Tibial nerve (tissue), 4 donors: ENCODE results near the gene RASSF4. TPM values are rescaled to one million over a fixed set of nuclear protein-coding genes. Genes with fewer than 3 reads are reported as not detected.

ENCODE experiments used
- DNase-seq, 2 donors: peaks; one replicate each; pipeline ENCODE4 v3.0.0-alpha.2; 2019; ENCODE audit warnings: low spot score in 2 of 2
- H3K27ac ChIP-seq, 4 donors: fragments of 200-600 bp; sonication (generic) in 3 of 4; one replicate each; pipeline ENCODE4 v1.5.1; 2017 to 2019; ENCODE audit warnings: mild to moderate bottlenecking in 1 of 4
- H3K27me3 ChIP-seq, 2 donors: fragments of 200-600 bp; sonication (generic) in 1 of 2; one replicate each; pipeline versions ENCODE4 v1.5.1 to v1.6.0; 2017 to 2019
- H3K36me3 ChIP-seq, 3 donors: fragments of 200-600 bp; sonication (generic); one replicate each; pipeline ENCODE4 v1.5.1; 2018 to 2019
- H3K4me1 ChIP-seq, 4 donors: fragments of 200-600 bp; sonication (generic) in 3 of 4; one replicate each; pipeline ENCODE4 v1.5.1; 2017 to 2019
- H3K4me3 ChIP-seq, 4 donors: fragments of 200-600 bp; sonication (generic) in 3 of 4; one replicate each; pipeline ENCODE4 v1.5.1; 2017 to 2019; ENCODE audit warnings: mild to moderate bottlenecking in 1 of 4, moderate library complexity in 1 of 4
- H3K9me3 ChIP-seq, 4 donors: fragments of 200-600 bp; sonication (generic) in 3 of 4; one replicate each; pipeline ENCODE4 v1.5.1; 2017 to 2019
- EP300 ChIP-seq, 2 donors: sonication (generic); formaldehyde crosslinking; IDR thresholded peaks; one replicate each; pipeline ENCODE4 v1.6.1; 2017; ENCODE audit warnings: antibody characterized with exemption in 2 of 2, mild to moderate bottlenecking in 1 of 2
- POLR2A ChIP-seq, 2 donors: fragments of 450-650 bp; IDR thresholded peaks; one replicate each; pipeline ENCODE4 v1.6.1; 2017; ENCODE audit warnings: antibody characterized with exemption in 2 of 2, mild to moderate bottlenecking in 2 of 2, moderate library complexity in 2 of 2
- WGBS, 2 donors: methylation state at CpG; one replicate each; pipeline ENCODE4 v1.1.5; 2018; 5-methylcytosine and 5-hydroxymethylcytosine counted together
- total RNA-seq, 4 donors: library from RNA; depleted of rRNA; stranded (reverse); fragments of >200 nt; gene quantifications; one replicate each; pipeline ENCODE4 v1.1.0, GENCODE V29; 2016
- TF ChIP-seq, protein P1 (sequence below), 5 experiments: fragments of 200-600 bp in 3 of 5; fragments of 450-650 bp in 2 of 5; sonication (generic) in 3 of 5; IDR thresholded peaks; one replicate each; pipeline ENCODE4 v1.5.1; 2016 to 2019; ENCODE audit warnings: antibody characterized with exemption in 5 of 5, mild to moderate bottlenecking in 3 of 5, moderate library complexity in 2 of 5

The RASSF4 gene
- total RNA-seq, 4 donors from 2014 or later, result 153 to 275 (median 185) TPM

DNA sequence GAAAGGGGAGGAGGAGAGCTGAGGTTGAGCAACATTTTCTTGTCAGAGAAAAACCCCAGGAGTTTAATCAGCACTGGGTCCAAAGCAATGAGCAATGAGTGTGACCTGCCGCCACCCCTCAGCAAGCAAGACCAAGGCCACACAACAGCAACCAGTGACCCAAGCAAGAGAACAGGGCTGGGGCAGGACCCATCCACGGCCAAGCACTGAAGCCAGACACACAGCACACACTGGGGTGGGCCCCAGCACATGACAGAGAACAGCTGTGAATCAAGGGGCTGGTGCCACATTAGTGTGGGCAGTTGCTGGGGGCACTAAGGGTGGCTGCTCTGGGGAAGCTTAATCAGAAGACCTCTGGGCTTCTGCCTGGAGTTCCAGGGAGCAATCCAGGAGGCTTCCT is 32.2 kb upstream of the RASSF4 start:
- peak; percentile 61 to 63 for DNase-seq
- H3K4me3 ChIP-seq, result no peak overlapping the region
- H3K27me3 ChIP-seq, result no peaks in the 10 kb centered on the region
- H3K27ac ChIP-seq, result peak overlapping the region in 1 of 4 donors; percentile 9
- peaks cover 0 to 11% (median under 1%) of the 10 kb centered on the region in 4 donors for H3K4me1 ChIP-seq
- H3K36me3 ChIP-seq, result peaks cover 0 to under 1% (median 0%) of the 10 kb centered on the region in 3 donors
- 44 to 54% methylated on average over 2 of the region's 2 CpGs for WGBS, 2 donors
- TF ChIP-seq EP300 (IDR thresholded peaks at IDR 0.05) (peak in 1 of 2 donors; percentile 62), POLR2A (IDR thresholded peaks at IDR 0.05) (no peak)
- no peaks in the 10 kb centered on the region for H3K9me3 ChIP-seq

DNA sequence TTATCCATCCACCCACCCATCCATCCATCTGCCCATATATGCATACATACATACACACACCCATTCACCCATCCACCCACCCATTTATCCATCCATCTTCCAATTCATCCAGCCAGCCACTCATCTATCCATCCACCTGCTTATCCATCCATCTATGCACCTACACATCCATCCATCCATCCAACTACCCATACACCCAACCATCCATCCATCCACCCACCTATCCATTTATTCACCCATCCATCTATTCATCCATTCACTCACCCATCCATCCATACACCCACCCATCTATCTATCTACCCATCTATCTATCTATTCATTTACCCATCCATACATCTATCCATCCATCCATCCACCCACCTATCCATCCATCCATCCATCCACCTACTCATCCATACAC is 31.1 kb upstream of the RASSF4 start:
- no peak overlapping the region for H3K27ac ChIP-seq
- no peaks in the 10 kb centered on the region for H3K27me3 ChIP-seq
- TF ChIP-seq EP300 (IDR thresholded peaks at IDR 0.05) (no peak), POLR2A (IDR thresholded peaks at IDR 0.05) (no peak)
- TF ChIP-seq, protein P1, sequence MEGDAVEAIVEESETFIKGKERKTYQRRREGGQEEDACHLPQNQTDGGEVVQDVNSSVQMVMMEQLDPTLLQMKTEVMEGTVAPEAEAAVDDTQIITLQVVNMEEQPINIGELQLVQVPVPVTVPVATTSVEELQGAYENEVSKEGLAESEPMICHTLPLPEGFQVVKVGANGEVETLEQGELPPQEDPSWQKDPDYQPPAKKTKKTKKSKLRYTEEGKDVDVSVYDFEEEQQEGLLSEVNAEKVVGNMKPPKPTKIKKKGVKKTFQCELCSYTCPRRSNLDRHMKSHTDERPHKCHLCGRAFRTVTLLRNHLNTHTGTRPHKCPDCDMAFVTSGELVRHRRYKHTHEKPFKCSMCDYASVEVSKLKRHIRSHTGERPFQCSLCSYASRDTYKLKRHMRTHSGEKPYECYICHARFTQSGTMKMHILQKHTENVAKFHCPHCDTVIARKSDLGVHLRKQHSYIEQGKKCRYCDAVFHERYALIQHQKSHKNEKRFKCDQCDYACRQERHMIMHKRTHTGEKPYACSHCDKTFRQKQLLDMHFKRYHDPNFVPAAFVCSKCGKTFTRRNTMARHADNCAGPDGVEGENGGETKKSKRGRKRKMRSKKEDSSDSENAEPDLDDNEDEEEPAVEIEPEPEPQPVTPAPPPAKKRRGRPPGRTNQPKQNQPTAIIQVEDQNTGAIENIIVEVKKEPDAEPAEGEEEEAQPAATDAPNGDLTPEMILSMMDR (IDR thresholded peaks at IDR 0.05), result no peak
- no peaks in the 10 kb centered on the region for H3K36me3 ChIP-seq
- peaks cover 0 to 22% (median 10%) of the 10 kb centered on the region in 4 donors for H3K4me1 ChIP-seq
- H3K9me3 ChIP-seq, result no peaks in the 10 kb centered on the region
- no peak for DNase-seq
- no peak overlapping the region for H3K4me3 ChIP-seq

DNA sequence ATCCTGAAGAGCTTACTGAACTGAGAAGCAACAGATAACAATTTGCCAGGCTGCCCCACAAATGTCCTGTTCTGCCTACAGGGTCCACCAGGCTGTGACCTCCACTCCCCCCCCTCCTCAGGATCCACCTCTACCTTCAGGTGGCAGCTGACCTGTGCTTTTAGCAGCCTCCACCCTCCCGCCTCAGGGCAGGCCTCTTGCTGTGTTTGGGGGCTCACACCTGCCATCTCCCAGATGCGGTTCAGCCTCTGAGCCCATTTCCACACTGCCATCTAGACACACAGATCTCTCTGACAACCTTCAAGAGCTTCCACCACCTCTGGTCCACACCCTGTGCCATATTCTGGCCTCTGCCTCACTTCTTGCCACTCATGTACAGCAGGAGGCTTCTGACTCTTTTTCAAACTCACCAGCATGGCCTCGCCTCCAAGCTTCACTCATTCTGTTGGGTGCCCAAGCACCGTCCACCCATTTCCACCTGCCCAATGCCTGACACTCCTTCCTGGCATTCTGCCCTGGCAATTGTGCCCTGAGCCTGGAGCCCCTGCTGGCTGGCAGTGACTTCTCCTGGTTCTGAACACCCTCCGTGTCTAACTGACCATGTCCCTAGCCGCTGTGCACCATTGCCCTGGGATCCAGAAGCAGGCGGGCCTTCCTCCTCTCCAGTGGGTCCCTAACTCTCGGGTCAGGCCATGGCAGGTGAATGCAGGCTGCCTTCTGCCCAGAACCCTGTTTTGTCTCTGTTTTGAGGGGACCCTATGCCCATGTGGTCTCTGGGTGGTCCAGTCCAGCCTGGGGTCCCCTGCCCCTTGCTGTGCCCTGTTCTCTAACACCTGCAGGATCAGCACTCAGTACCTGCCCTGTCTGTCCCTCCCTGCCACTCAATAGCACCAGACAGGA is 30.0 kb upstream of the RASSF4 start:
- Histone ChIP-seq H3K27me3 (no peaks in the 10 kb centered on the region), H3K4me1 (peaks cover 0 to 34% (median 21%) of the 10 kb centered on the region in 4 donors), H3K36me3 (no peaks in the 10 kb centered on the region), H3K9me3 (no peaks in the 10 kb centered on the region), H3K27ac (no peak overlapping the region), H3K4me3 (no peak overlapping the region)
- TF ChIP-seq, protein P1 (IDR thresholded peaks at IDR 0.05), result no peak
- no peak for TF ChIP-seq EP300 (IDR thresholded peaks at IDR 0.05)
- TF ChIP-seq POLR2A (IDR thresholded peaks at IDR 0.05), result no peak
- DNase-seq, result no peak
- whole genome bisulfite sequencing, 2 donors, result 91 to 92% methylated on average over 7 to 8 of the region's 8 CpGs

DNA sequence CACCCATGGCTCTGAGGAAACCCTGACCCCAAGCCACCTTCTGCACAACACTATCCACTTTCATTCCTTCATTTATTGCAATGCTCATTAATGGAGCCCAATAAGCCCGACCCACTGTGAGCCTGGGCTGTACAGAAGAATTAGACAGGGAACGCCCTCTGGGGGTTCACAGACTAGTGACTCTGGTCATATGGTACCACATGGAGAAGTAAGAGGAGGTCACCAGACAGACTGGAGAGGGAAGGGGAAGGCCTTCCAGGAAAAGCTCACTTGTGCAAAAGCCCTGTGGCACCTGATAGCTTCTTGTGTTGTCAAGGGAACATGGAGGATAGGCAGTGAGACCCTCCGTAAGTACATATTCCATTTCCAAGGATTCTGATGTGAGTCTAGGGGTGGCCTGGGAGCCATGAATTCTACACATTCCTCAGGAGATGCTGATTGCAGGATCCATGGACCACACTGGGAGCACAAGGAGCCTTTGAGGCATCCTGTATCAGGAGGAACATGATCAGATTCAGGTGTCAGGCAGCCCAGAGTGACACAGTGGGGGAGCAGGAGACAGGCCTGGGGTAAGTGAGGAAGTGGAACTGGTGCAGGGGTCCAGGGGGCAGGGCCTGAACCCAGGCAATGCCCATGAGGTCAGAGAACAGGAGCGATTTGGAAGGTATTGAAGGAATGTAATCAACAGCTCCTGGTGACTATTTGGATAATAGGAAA is 28.5 kb upstream of the RASSF4 start:
- H3K4me3 ChIP-seq, result no peak overlapping the region
- H3K9me3 ChIP-seq, result no peaks in the 10 kb centered on the region
- DNase-seq, result no peak
- no peak for TF ChIP-seq POLR2A (IDR thresholded peaks at IDR 0.05)
- no peak for TF ChIP-seq EP300 (IDR thresholded peaks at IDR 0.05)
- TF ChIP-seq, protein P1 (IDR thresholded peaks at IDR 0.05), result no peak
- no peaks in the 10 kb centered on the region for H3K36me3 ChIP-seq
- no peaks in the 10 kb centered on the region for H3K27me3 ChIP-seq
- 78 to 89% methylated on average over 4 of the region's 4 CpGs for WGBS, 2 donors
- H3K27ac ChIP-seq, result no peak overlapping the region
- H3K4me1 ChIP-seq, result peaks cover 0 to 48% (median 35%) of the 10 kb centered on the region in 4 donors

DNA sequence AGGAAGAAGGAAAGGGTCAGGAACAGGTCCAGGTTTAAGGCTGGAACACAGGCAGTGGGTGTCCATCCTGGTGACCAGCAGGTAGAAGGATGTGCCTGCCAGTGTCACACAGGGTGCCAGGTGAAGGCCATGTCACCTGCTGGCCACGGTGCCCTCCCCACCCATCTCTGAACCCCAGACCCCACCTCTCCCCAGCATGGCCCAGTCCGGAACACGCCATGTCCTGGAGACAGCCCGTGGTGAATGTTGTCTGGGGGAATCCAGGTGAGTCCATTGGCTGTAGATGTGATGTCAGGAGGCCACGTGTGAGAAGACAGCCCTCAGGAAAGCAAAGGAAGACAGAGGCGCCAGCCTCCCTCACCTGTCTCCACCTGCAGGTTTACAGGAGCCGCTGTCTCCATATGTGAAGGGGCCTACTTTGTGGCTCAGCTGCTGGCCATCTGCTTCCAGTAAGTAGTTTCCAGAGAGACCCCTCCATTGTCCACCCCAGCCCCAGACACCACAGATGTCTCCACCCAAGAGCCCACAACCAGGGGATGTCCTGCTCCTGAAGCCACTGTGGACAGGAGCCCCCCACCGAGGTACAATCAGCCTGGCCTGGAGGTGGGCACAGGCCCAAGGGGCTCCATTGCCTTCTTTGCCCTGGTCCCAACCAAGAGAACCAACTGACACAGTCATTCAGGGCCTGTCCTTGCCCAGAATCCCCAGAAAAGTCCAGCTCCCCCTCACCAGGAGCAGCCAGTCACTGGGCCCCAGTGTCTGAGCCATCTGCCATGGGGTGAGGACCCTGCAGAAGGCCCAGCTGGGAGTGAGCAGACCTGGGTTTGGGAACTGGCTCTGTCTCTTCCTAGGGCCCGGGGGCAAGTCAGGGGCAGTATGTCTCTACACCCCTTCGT is 27.7 kb upstream of the RASSF4 start:
- TF ChIP-seq POLR2A (IDR thresholded peaks at IDR 0.05) (no peak), EP300 (IDR thresholded peaks at IDR 0.05) (no peak)
- TF ChIP-seq, protein P1 (IDR thresholded peaks at IDR 0.05), result no peak
- H3K4me1 ChIP-seq, result peaks cover 0 to 52% (median 43%) of the 10 kb centered on the region in 4 donors

More for the DNA sequence above, 27.7 kb upstream of the RASSF4 start:
- H3K9me3 ChIP-seq, result no peaks in the 10 kb centered on the region
- no peaks in the 10 kb centered on the region for H3K36me3 ChIP-seq
- no peak overlapping the region for H3K4me3 ChIP-seq
- 88 to 91% methylated on average over 8 to 10 of the region's 10 CpGs for WGBS, 2 donors
- no peaks in the 10 kb centered on the region for H3K27me3 ChIP-seq
- H3K27ac ChIP-seq, result peak overlapping the region; percentile 44 to 90 (median 80)
- no peak for DNase-seq
